HEK293 (cell line): ENCODE results near the gene SOCS1.

Experiments used
- BCL11A ChIP-seq: fragments of 450-650 bp; formaldehyde crosslinking; IDR thresholded peaks from 2 replicates; pipeline ENCODE4 v1.5.1; 2016; ENCODE audit warnings: low read depth, missing biosample characterization, missing genetic modification characterization
- REST ChIP-seq: fragments of 450-650 bp; formaldehyde crosslinking; IDR thresholded peaks from 2 replicates; pipeline ENCODE4 v1.5.1; 2016; ENCODE audit warnings: missing biosample characterization, missing genetic modification characterization
- TCF7L2 ChIP-seq: IDR thresholded peaks from 2 replicates; pipeline ENCODE4 v1.6.1; 2011; ENCODE audit warnings: low read depth, mild to moderate bottlenecking, inconsistent platforms, low read length, moderate library complexity, borderline replicate concordance
- ZNF24 ChIP-seq: fragments of 450-650 bp; formaldehyde crosslinking; IDR thresholded peaks from 2 replicates; pipeline ENCODE4 v1.5.1; 2016; ENCODE audit warnings: missing biosample characterization, missing genetic modification characterization
- TF ChIP-seq, protein P1 (sequence below): fragments of 450-650 bp; formaldehyde crosslinking; IDR thresholded peaks from 2 replicates; pipeline ENCODE4 v1.5.1; 2016; ENCODE audit warnings: missing biosample characterization, missing genetic modification characterization

DNA sequence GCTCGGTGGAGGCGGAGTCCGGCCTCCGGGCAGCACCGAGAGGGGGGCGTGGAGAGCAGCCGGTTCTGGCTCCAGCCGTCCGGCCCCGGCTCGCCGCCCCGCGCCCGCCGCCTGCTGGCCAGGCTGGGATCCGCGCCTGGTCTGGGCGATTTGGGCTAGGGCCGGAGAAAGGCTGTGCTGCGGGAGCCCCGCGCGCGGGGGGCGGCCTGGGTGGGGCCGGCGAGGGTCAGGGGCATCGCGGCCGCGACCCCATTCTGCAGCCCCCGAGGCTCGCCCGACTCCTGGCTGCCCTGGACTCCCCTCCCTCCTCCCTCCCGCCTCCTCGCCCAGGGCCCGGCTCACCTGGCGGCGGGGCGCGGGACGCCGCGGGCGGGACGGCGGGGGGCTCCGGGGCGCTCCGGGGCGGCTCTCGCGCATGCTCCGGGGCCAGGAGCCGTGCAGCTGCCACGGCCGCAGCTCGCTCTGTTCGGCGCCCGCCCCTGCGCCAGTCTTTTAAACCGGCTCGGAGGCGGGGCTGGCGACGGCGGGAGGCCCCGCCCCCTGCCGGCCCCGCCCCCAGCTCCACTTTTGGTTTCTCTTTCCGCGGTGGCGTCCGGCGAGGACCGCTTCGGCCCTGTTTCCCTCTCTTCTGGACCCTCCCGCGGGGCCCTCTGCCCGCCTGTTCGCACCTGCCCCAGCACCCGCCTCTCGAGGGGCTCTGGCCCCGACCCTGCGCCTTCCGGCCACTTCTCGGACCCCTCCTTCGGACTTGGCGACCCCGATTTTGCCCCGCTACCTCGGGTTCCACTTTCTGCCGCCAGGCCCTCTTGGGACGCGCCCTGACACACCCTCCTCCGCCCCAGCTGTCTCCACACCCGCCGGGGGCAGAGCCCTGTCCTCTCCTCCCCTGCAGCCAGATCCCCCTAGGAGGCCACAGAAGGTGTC, at the start of gene SOCS1:
- TF ChIP-seq, protein P1, sequence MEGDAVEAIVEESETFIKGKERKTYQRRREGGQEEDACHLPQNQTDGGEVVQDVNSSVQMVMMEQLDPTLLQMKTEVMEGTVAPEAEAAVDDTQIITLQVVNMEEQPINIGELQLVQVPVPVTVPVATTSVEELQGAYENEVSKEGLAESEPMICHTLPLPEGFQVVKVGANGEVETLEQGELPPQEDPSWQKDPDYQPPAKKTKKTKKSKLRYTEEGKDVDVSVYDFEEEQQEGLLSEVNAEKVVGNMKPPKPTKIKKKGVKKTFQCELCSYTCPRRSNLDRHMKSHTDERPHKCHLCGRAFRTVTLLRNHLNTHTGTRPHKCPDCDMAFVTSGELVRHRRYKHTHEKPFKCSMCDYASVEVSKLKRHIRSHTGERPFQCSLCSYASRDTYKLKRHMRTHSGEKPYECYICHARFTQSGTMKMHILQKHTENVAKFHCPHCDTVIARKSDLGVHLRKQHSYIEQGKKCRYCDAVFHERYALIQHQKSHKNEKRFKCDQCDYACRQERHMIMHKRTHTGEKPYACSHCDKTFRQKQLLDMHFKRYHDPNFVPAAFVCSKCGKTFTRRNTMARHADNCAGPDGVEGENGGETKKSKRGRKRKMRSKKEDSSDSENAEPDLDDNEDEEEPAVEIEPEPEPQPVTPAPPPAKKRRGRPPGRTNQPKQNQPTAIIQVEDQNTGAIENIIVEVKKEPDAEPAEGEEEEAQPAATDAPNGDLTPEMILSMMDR (tag by site-specific recombination) = peak; percentile 41
- TF ChIP-seq ZNF24 = no peak
- no peak for TF ChIP-seq TCF7L2
- 0 out of 2 replicates have a peak, but pooled peaks have one; percentile 43 for TF ChIP-seq REST (tag by site-specific recombination)
- 0 out of 2 replicates have a peak, but pooled peaks have one; percentile 38 for TF ChIP-seq BCL11A (tag by site-specific recombination)
